Activated T-cell treated with anti-CD3 and anti-CD28 coated beads, Interleukin-2, amount 50 U/mL, for 72 hours (primary cell): ENCODE measurements around the gene RAB11FIP3. TPM values are rescaled to one million over a fixed set of nuclear protein-coding genes. Genes with fewer than 3 reads are reported as not detected.
"Not testable (repeated sequence)": the region's sequence is repeated elsewhere in the genome, so short reads cannot be mapped to it uniquely, and the experiment has no call there.

Source experiments
- ATAC-seq, 2 donors: fragments of 150-1000 bp; cut with Tn5 transposase; replicated peaks in 1 of 2; 2 replicates each; pipeline ENCODE4 v1.10.0; 2021; ENCODE audit warnings: moderate library complexity in 2 of 2, mild to moderate bottlenecking in 1 of 2
- DNase-seq, 2 donors: peaks; one replicate each; pipeline ENCODE4 v3.0.0; 2021 to 2022; ENCODE audit warnings: mixed read lengths in 1 of 2
- H3K27ac Mint-ChIP-seq: one replicate; pipeline ENCODE4 v1.8.0; 2022; ENCODE audit warnings: mild to moderate bottlenecking, moderate library complexity, mixed read lengths
- H3K27me3 Mint-ChIP-seq: one replicate; pipeline ENCODE4 v1.8.0; 2022; ENCODE audit warnings: low read depth, mixed read lengths
- H3K36me3 Mint-ChIP-seq, 2 donors: one replicate each; pipeline ENCODE4 v1.8.0; 2022; ENCODE audit warnings: mixed read lengths in 2 of 2, mild to moderate bottlenecking in 1 of 2; ENCODE audit not compliant: insufficient read depth in 2 of 2
- H3K4me1 Mint-ChIP-seq: one replicate; pipeline ENCODE4 v1.8.0; 2022; ENCODE audit warnings: low read depth, mixed read lengths
- H3K4me3 Mint-ChIP-seq, 2 donors: one replicate each; pipeline ENCODE4 v1.8.0; 2022; ENCODE audit warnings: mild to moderate bottlenecking in 2 of 2, mixed read lengths in 2 of 2, moderate library complexity in 2 of 2
- H3K9me3 Mint-ChIP-seq, 2 donors: one replicate each; pipeline ENCODE4 v1.8.0; 2022; ENCODE audit warnings: mixed read lengths in 2 of 2
- total RNA-seq, 2 donors: library from RNA; stranded (reverse); gene quantifications; one replicate each; pipeline ENCODE4 v1.2.3, GENCODE V29; 2022

Gene RAB11FIP3
- total RNA-seq, 2 donors from 2014 or later, result 39.7 to 40.5 TPM

GRCh38 chr16:415170-415498 is 10.3 kb upstream of the RAB11FIP3 start:
- not testable (repeated sequence) for ATAC-seq, H3K4me3 Mint-ChIP-seq, H3K27ac Mint-ChIP-seq, H3K27me3 Mint-ChIP-seq, DNase-seq, H3K36me3 Mint-ChIP-seq, H3K4me1 Mint-ChIP-seq, H3K9me3 Mint-ChIP-seq

- H3K27ac Mint-ChIP-seq, H3K36me3 Mint-ChIP-seq, DNase-seq, H3K4me3 Mint-ChIP-seq, H3K9me3 Mint-ChIP-seq, ATAC-seq: not testable (repeated sequence)
- Mint-ChIP-seq H3K4me1 (peaks cover 13% of the 10 kb centered on the region), H3K27me3 (peaks cover 15% of the 10 kb centered on the region)
Measured at GRCh38 chr16:422179-422578, 3.3 kb upstream of the RAB11FIP3 start.

GRCh38 chr16:424033-424622 is 1.3 kb upstream of the RAB11FIP3 start:
- Mint-ChIP-seq H3K4me3 (peak overlapping the region; percentile 86 to 88), H3K27ac (no peak overlapping the region), H3K36me3 (peaks cover 0 to 1% of the 10 kb centered on the region in 2 donors), H3K9me3 (no peaks in the 10 kb centered on the region), H3K27me3 (peaks cover 15% of the 10 kb centered on the region), H3K4me1 (peaks cover 33% of the 10 kb centered on the region)
- ATAC-seq (no peak), DNase-seq (no peak)

GRCh38 chr16:424623-425081 is 797 bp upstream of the RAB11FIP3 start:
- ATAC-seq, result no peak
- H3K4me3 Mint-ChIP-seq, result peak overlapping the region; percentile 86 to 88
- no peak overlapping the region for H3K27ac Mint-ChIP-seq
- H3K27me3 Mint-ChIP-seq, result peaks cover 15% of the 10 kb centered on the region
- H3K36me3 Mint-ChIP-seq, result peaks cover 0 to 1% of the 10 kb centered on the region in 2 donors
- H3K4me1 Mint-ChIP-seq, result peaks cover 33% of the 10 kb centered on the region
- no peak for DNase-seq
- no peaks in the 10 kb centered on the region for H3K9me3 Mint-ChIP-seq

GRCh38 chr16:425740-426114 is 278 bp downstream of the RAB11FIP3 start:
- H3K9me3 Mint-ChIP-seq, result no peaks in the 10 kb centered on the region
- H3K4me1 Mint-ChIP-seq, result peaks cover 34% of the 10 kb centered on the region
- H3K27ac Mint-ChIP-seq, result no peak overlapping the region
- H3K4me3 Mint-ChIP-seq, result peak overlapping the region; percentile 86 to 88
- DNase-seq, result peak in 1 of 2 donors; percentile 60
- H3K36me3 Mint-ChIP-seq, result peaks cover 0 to 1% of the 10 kb centered on the region in 2 donors
- peaks cover 15% of the 10 kb centered on the region for H3K27me3 Mint-ChIP-seq
- ATAC-seq, result peak; percentile 64 to 68

GRCh38 chr16:426115-426905 is 861 bp downstream of the RAB11FIP3 start:
- Mint-ChIP-seq H3K4me1 (peaks cover 39% of the 10 kb centered on the region), H3K27me3 (peaks cover 15% of the 10 kb centered on the region), H3K27ac (no peak overlapping the region), H3K4me3 (peak overlapping the region; percentile 81 to 95), H3K36me3 (peaks cover 0 to 1% of the 10 kb centered on the region in 2 donors), H3K9me3 (no peaks in the 10 kb centered on the region)
- DNase-seq, result peak; percentile 21 to 29
- ATAC-seq, result peak in 1 of 2 donors; percentile 1

GRCh38 chr16:426906-427249 is 1.4 kb downstream of the RAB11FIP3 start:
- Mint-ChIP-seq H3K27me3 (peaks cover 15% of the 10 kb centered on the region), H3K27ac (peak overlapping the region; percentile 54)
- DNase-seq, result peak in 1 of 2 donors; percentile 4

GRCh38 chr16:427250-427649 is 1.8 kb downstream of the RAB11FIP3 start:
- no peak for ATAC-seq
- H3K4me1 Mint-ChIP-seq, result peaks cover 39% of the 10 kb centered on the region
- H3K9me3 Mint-ChIP-seq, result no peaks in the 10 kb centered on the region
- peak overlapping the region; percentile 54 for H3K27ac Mint-ChIP-seq
- peaks cover 15% of the 10 kb centered on the region for H3K27me3 Mint-ChIP-seq
- DNase-seq, result no peak
- peak overlapping the region; percentile 81 to 95 for H3K4me3 Mint-ChIP-seq
- peaks cover 0 to 1% of the 10 kb centered on the region in 2 donors for H3K36me3 Mint-ChIP-seq

More at GRCh38 chr16:426906-427249, 1.4 kb downstream of the RAB11FIP3 start:
- H3K36me3 Mint-ChIP-seq, result peaks cover 0 to 1% of the 10 kb centered on the region in 2 donors
- H3K4me1 Mint-ChIP-seq, result peaks cover 39% of the 10 kb centered on the region
- H3K4me3 Mint-ChIP-seq, result peak overlapping the region; percentile 81 to 95
- no peaks in the 10 kb centered on the region for H3K9me3 Mint-ChIP-seq
- ATAC-seq, result no peak

GRCh38 chr16:430904-431303 is 5.5 kb downstream of the RAB11FIP3 start:
- ATAC-seq (no peak), DNase-seq (no peak)
- no peaks in the 10 kb centered on the region for H3K36me3 Mint-ChIP-seq
- H3K27ac Mint-ChIP-seq, result no peak overlapping the region
- H3K4me1 Mint-ChIP-seq, result peaks cover 30% of the 10 kb centered on the region
- no peaks in the 10 kb centered on the region for H3K9me3 Mint-ChIP-seq
- no peaks in the 10 kb centered on the region for H3K27me3 Mint-ChIP-seq
- H3K4me3 Mint-ChIP-seq, result no peak overlapping the region

- no peak overlapping the region for H3K4me3 Mint-ChIP-seq
- ATAC-seq, result no peak
Measured at GRCh38 chr16:440627-441026, 15.2 kb downstream of the RAB11FIP3 start.

GRCh38 chr16:441447-441846 is 16.0 kb downstream of the RAB11FIP3 start:
- DNase-seq, result no peak
- Mint-ChIP-seq H3K27ac (no peak overlapping the region), H3K9me3 (no peaks in the 10 kb centered on the region), H3K27me3 (no peaks in the 10 kb centered on the region), H3K36me3 (no peaks in the 10 kb centered on the region), H3K4me3 (no peak overlapping the region), H3K4me1 (no peaks in the 10 kb centered on the region)
- ATAC-seq, result no peak

More at GRCh38 chr16:440627-441026, 15.2 kb downstream of the RAB11FIP3 start:
- no peaks in the 10 kb centered on the region for H3K4me1 Mint-ChIP-seq
- no peaks in the 10 kb centered on the region for H3K9me3 Mint-ChIP-seq
- H3K27ac Mint-ChIP-seq, result no peak overlapping the region
- H3K27me3 Mint-ChIP-seq, result no peaks in the 10 kb centered on the region
- H3K36me3 Mint-ChIP-seq, result no peaks in the 10 kb centered on the region
- no peak for DNase-seq

GRCh38 chr16:442976-443375 is 17.5 kb downstream of the RAB11FIP3 start:
- no peak for DNase-seq
- Mint-ChIP-seq H3K27ac (no peak overlapping the region), H3K4me3 (no peak overlapping the region), H3K36me3 (no peaks in the 10 kb centered on the region), H3K27me3 (no peaks in the 10 kb centered on the region), H3K9me3 (no peaks in the 10 kb centered on the region), H3K4me1 (no peaks in the 10 kb centered on the region)
- ATAC-seq, result no peak

GRCh38 chr16:444027-444426 is 18.6 kb downstream of the RAB11FIP3 start:
- H3K9me3 Mint-ChIP-seq, result no peaks in the 10 kb centered on the region
- DNase-seq (no peak), ATAC-seq (no peak)
- H3K27me3 Mint-ChIP-seq, result no peaks in the 10 kb centered on the region
- H3K27ac Mint-ChIP-seq, result no peak overlapping the region
- no peaks in the 10 kb centered on the region for H3K4me1 Mint-ChIP-seq
- H3K36me3 Mint-ChIP-seq, result no peaks in the 10 kb centered on the region
- no peak overlapping the region for H3K4me3 Mint-ChIP-seq
